Stimulated activated CD4-positive, alpha-beta T cell treated with anti-CD3 and anti-CD28 coated beads, Interleukin-2, amount 100 ng/mL, for 24 hours (primary cell): ENCODE results near the gene CIDEC.

ENCODE experiments used
- DNase-seq, 2 donors: peaks; one replicate each; pipeline ENCODE4 v3.0.0-alpha.2; 2020

The CIDEC gene

GRCh38 chr3:9879830-9880549 lies at the start of gene CIDEC:
TSS of gene CIDEC (minus strand) at chr3:9880253. CDS start at chr3:9878486, 1,767 bp downstream.
- DNase-seq: no peak

- DNase-seq: no peak
These were observed 48.1 kb upstream of the CIDEC start for GRCh38 chr3:9928158-9928557.

DNA sequence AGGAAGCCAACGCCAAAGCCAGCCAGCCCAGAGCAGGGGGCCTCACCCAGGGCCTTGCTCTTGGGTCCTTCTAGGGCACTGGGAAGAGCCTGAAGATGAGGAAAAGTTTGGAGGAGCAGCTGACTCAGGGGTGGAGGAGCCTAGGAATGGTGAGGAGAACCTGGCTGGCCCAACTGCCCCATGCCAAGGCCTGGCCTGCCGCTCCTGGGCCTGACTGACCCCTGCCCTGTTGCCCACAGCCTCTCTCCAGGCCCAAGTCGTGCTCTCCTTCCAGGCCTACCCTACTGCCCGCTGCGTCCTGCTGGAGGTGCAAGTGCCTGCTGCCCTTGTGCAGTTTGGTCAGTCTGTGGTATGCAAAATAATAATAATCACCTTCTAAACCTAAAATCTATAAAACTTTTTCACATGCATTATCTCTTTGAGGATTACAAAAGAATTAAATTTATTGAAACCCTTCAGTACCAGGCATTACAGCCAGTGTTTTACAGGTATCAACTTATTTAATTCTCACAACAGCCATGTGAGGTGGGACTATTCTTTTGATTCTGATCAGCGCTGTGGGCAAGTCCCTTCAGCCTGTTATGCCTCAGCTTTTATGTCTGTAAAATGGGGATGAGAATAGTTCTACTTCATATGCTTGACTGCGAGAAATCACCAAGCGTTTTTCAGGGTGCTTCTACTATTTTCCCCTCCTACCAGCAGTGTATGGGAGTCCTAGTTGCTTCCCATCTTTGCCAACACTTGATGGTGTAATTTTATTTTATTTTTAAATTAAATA lies 38.4 kb upstream of the CIDEC start:
- DNase-seq: no peak

DNA sequence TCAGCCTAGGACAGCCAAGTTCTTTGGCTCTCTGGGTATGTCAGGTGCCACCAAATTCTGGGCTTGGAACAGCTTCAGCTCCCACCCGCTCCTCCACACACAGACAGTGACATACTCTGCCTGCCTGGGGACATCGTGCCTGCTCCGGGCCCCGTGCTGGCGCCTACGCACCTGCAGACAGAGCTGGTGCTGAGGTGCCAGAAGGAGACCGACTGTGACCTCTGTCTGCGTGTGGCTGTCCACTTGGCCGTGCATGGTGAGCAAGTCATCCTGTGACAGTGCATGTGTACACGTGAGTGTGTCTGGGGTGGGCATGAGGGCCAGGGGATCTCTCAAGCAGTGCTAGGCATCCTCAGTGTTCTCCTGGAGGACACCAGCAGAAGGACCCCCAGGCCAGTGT lies 37.8 kb upstream of the CIDEC start:
- DNase-seq: no peak

DNA sequence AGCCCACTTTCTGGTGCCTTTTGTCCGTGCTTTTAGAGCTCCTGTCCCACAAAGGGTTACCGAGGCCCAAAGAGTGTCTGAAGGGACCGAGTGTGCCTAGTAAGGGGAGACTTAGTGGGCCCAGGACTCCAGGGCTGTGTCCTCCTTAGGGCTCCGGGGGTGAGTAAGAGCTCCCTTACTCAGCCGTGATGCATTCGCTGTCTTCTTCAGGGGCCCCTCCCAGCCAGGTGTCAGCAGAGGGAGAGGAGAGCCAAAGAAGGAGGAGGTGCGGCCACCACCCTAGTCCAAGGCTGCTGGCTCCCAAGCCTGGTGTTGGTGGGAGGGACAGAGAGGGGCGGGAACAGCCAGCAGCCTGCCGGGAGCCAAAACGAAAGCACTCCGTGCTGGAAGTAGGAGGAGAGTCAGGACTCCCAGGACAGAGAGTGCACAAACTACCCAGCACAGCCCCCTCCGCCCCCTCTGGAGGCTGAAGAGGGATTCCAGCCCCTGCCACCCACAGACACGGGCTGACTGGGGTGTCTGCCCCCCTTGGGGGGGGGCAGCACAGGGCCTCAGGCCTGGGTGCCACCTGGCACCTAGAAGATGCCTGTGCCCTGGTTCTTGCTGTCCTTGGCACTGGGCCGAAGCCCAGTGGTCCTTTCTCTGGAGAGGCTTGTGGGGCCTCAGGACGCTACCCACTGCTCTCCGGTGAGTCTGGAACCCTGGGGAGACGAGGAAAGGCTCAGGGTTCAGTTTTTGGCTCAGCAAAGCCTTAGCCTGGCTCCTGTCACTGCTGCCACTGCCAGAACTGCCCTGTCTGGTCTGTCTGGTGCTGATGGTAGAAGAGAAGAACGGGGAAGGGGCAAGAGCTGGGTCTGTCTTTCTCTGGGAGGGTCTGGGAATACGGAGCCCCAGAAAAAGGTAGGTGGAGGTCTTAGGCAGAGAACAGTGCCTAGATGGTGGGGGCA lies 37.0 kb upstream of the CIDEC start, which contains the start of gene IL17RC:
TSS of gene IL17RC (plus strand) at position 365 of the 947 bp plus-strand sequence. CDS start at position 583, 218 bp downstream.
- DNase-seq: peak; percentile 47 to 54

GRCh38 chr3:9916346-9916733 lies 36.3 kb upstream of the CIDEC start:
- DNase-seq: no peak

DNA sequence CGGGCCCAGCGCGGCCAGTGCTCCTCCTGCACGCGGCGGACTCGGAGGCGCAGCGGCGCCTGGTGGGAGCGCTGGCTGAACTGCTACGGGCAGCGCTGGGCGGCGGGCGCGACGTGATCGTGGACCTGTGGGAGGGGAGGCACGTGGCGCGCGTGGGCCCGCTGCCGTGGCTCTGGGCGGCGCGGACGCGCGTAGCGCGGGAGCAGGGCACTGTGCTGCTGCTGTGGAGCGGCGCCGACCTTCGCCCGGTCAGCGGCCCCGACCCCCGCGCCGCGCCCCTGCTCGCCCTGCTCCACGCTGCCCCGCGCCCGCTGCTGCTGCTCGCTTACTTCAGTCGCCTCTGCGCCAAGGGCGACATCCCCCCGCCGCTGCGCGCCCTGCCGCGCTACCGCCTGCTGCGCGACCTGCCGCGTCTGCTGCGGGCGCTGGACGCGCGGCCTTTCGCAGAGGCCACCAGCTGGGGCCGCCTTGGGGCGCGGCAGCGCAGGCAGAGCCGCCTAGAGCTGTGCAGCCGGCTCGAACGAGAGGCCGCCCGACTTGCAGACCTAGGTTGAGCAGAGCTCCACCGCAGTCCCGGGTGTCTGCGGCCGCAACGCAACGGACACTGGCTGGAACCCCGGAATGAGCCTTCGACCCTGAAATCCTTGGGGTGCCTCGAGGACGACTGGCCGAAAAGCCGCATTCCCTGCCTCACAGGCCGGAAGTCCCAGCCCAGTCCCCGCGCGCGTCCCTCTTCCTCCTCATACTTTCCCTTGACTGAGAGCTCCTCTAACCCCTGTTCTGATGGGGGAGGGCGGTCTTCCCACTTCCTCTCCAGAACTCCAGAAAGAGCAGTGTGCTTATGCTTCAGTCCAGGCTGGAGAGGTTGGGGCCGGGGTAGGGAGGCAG lies 35.4 kb upstream of the CIDEC start:
- peak; percentile 35 to 58 for DNase-seq

DNA sequence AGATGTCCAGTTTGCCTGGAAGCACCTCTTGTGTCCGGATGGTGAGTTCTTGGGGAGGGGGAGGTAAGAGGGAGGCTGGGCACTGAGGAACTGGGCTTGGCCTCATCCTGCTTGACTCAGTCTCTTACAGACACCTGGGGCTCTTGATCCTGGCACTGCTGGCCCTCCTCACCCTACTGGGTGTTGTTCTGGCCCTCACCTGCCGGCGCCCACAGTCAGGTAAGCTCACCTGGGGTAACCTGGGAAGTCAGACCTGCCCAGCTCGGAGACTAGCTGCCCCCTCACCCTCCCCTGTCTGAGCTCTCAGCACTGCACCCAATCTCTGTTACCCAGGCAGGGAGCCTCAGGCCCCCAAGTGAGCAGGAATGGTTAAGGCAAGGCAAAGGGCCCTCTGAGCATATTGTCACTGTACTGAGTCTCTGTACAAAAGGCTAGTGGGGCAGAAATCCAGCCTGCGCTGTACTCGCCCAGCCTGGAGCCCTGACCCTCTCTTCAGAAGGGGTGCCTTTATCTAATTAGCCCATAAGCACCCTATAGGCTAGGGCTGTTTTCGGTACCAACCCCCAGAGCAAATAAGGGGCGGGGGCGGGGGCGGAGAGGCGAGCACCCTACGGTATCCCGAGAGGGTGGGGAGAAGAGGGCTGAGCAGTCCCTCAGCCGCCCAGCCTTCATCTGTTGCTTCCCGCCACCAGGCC lies 34.7 kb upstream of the CIDEC start:
- DNase-seq: no peak

DNA sequence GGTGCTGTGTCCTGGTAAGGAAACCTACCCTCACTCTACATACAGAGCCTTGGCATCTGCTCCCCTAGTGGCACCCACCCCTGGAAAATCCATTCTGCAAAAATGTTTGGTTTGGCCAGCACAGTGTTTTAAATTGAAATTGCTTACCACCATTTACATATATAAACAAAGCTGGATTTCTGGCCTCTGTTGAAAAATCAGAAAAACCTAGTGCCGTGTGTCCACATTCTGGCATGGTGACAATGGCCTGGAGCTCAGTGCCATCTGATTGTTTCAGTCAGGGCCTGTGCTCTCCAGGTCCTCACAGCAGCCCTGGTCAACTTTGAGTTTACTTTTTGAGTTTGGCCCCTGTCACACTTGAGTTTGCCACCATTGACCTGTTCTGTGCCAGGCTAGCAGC lies 34.0 kb upstream of the CIDEC start:
- no peak for DNase-seq

DNA sequence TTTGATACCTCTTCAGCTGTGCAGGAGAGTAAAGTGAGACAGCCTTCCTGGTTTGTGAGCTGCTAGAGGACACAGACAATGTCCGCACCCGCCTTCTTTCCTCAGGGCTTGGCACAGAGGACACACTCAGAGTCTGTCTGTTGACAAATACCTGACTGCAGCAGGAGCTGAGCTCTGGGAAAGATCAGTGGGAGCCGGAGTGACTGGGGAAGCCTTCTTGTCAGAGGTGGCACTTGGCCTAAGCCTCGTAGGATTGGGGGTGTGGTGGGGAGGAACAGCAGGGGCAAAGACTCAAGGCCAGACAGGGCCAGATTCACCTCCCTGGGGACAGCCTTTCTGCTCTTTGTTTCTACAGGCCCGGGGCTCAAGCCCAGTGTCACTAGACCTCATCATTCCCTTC lies 33.5 kb upstream of the CIDEC start:
- DNase-seq: no peak

GRCh38 chr3:9912294-9912935 lies 32.4 kb upstream of the CIDEC start:
- peak in 1 of 2 donors; percentile 46 for DNase-seq

GRCh38 chr3:9911863-9912262 lies 31.8 kb upstream of the CIDEC start:
- DNase-seq: no peak

- DNase-seq: peak in 1 of 2 donors; percentile 47
These were observed 29.4 kb upstream of the CIDEC start for GRCh38 chr3:9909221-9910013.

- no peak for DNase-seq
These were observed 28.2 kb upstream of the CIDEC start for GRCh38 chr3:9908286-9908685.

DNA sequence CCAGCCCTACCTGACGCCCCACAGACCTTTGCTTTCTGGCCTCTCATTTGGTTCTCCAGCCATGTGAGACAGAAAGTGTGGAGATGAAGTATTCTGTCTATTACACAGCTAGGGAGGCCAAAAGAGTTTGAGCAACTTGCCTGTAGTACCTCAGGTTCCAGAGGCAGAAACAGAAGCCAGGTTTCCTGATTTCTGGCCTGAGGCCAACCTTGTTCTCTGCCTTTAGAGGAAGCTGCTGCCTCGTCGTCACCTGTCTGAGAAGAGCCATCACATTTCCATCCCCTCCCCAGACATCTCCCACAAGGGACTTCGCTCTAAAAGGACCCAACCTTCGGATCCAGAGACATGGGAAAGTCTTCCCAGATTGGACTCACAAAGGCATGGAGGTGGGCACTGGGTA lies 26.4 kb upstream of the CIDEC start:
- no peak for DNase-seq

DNA sequence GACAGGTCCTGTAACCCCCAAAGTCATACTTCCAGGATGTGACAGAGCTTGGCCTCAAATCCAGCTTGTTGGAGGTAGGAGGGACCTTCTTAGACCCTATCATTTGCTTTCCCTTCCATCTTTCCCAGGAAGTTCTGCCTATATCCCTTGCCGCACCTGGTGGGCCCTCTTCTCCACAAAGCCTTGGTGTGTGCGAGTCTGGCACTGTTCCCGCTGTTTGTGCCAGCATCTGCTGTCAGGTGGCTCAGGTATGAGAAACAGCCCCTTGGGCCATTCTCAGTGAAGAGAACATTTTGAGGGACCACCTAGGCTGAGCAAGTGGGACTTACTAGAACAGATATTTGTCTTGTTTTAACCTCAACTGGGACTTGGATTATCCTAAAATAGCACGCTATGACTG lies 23.9 kb upstream of the CIDEC start:
- no peak for DNase-seq

DNA sequence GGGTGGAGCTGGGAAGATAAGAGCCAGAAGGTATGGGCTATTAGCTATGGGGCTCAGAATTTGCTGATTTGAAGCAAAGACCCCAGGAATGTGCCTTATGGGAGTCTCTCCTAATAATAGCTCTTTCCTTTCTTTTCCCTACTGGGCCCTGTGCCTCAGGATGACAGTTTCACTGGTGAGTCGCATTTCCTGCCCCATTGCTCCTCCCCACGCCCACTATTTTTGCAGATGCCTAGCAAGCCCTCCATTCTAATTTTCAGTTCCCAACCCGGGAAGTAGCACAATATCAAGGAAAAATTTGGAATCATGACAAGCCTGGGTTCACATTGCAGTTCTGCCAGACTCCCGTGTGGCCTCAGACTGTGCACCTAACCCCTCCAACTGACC lies 23.2 kb upstream of the CIDEC start:
- DNase-seq: no peak

- no peak for DNase-seq
These were observed 22.6 kb upstream of the CIDEC start, which contains the start of gene IL17RE for GRCh38 chr3:9902372-9903237. TSS of gene IL17RE (plus strand) at chr3:9902848. CDS start at chr3:9902933, 85 bp downstream.

- peak; percentile 45 to 48 for DNase-seq
These were observed 21.9 kb upstream of the CIDEC start for GRCh38 chr3:9901967-9902366.
